ENCODE data around the gene KLHL22.

The KLHL22 gene

DNA sequence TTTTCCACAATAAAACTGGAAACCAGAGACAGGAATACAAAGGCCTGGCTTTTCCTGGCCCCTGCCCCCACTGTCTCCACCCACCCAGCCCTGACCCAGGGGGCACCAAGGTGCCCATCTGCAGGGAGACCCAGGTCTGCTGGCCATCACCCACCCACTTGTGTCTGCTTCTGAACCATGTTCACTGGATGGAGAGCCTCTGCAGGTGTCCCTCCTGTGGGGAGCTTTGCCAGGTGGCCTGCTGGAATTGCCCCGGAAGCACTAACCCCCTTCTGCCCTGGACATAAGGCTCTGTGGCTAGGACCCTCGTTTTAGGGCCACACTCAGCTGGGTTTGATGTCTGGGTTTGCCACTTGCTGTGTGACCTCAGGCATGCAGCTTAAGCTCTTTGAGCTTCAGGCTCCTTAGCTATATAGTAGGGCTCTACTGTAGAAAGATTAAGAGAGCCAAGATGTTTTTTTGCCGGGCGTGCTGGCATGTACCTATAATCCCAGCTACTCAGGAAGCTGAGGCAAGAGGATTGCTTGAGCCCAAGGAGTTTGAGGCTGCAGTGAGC is 61.8 kb downstream of the KLHL22 start:
- H3K9me3 ChIP-seq (ENCODE audit: control insufficient read depth in 1 of 2, low read length in 2 of 2), result no peaks in the 10 kb centered on the region
- H3K9ac ChIP-seq (ENCODE audit: low read depth in 1 of 2, low read length in 2 of 2), result no peak overlapping the region
- H3K27me3 ChIP-seq (ENCODE audit: control insufficient read depth in 1 of 2, insufficient read depth in 2 of 2, low read length in 2 of 2), result peaks cover 75 to 81% of the 10 kb centered on the region in 2 donors
- H3K4me3 ChIP-seq (ENCODE audit: low read depth in 1 of 2, low read length in 2 of 2), result no peak overlapping the region
- H3K4me1 ChIP-seq (ENCODE audit: control insufficient read depth in 1 of 2, insufficient read depth in 2 of 2, low read length in 2 of 2), result peaks cover 17 to 44% of the 10 kb centered on the region in 2 donors
- no peaks in the 10 kb centered on the region for H3K36me3 ChIP-seq (ENCODE audit: control insufficient read depth in 1 of 2, insufficient read depth in 2 of 2, low read length in 2 of 2)
- no peak overlapping the region for H3K27ac ChIP-seq (ENCODE audit: low read depth, low read length)

DNA sequence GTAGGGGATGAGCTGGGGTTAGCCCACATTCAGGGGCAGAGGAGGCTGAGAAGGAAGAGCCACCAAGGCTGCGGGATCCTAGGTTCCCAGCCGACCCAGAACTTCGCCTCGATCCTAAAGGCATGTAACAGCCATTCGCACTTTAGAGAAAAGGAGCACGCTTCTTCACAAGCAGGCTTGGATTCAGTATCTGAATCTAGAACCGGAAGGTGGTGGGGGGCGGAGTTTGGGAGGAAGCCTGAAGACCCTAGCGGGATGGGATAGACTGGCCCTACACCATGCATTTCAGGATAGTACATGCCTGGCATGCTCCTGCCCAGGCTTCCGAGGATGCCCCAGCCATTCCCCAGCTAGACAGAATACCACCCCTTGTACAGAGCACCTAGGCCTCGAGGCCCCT is 62.4 kb downstream of the KLHL22 start:
- H3K36me3 ChIP-seq (ENCODE audit: control insufficient read depth in 1 of 2, insufficient read depth in 2 of 2, low read length in 2 of 2), result no peaks in the 10 kb centered on the region
- no peaks in the 10 kb centered on the region for H3K9me3 ChIP-seq (ENCODE audit: control insufficient read depth in 1 of 2, low read length in 2 of 2)
- H3K4me1 ChIP-seq (ENCODE audit: control insufficient read depth in 1 of 2, insufficient read depth in 2 of 2, low read length in 2 of 2), result peaks cover 19 to 40% of the 10 kb centered on the region in 2 donors
- H3K27ac ChIP-seq (ENCODE audit: low read depth, low read length), result no peak overlapping the region
- H3K9ac ChIP-seq (ENCODE audit: low read depth in 1 of 2, low read length in 2 of 2), result no peak overlapping the region
- H3K27me3 ChIP-seq (ENCODE audit: control insufficient read depth in 1 of 2, insufficient read depth in 2 of 2, low read length in 2 of 2), result peaks cover 74 to 78% of the 10 kb centered on the region in 2 donors
- H3K4me3 ChIP-seq (ENCODE audit: low read depth in 1 of 2, low read length in 2 of 2), result no peak overlapping the region

GRCh38 chr22:20432244-20432686 is 63.3 kb downstream of the KLHL22 start:
- H3K27me3 ChIP-seq (ENCODE audit: control insufficient read depth in 1 of 2, insufficient read depth in 2 of 2, low read length in 2 of 2), result peaks cover 75 to 80% of the 10 kb centered on the region in 2 donors
- H3K9me3 ChIP-seq (ENCODE audit: control insufficient read depth in 1 of 2, low read length in 2 of 2), result no peaks in the 10 kb centered on the region
- H3K27ac ChIP-seq (ENCODE audit: low read depth, low read length), result no peak overlapping the region
- H3K4me1 ChIP-seq (ENCODE audit: control insufficient read depth in 1 of 2, insufficient read depth in 2 of 2, low read length in 2 of 2), result peaks cover 19 to 38% of the 10 kb centered on the region in 2 donors
- no peaks in the 10 kb centered on the region for H3K36me3 ChIP-seq (ENCODE audit: control insufficient read depth in 1 of 2, insufficient read depth in 2 of 2, low read length in 2 of 2)
- H3K9ac ChIP-seq (ENCODE audit: low read depth in 1 of 2, low read length in 2 of 2), result no peak overlapping the region
- no peak overlapping the region for H3K4me3 ChIP-seq (ENCODE audit: low read depth in 1 of 2, low read length in 2 of 2)

GRCh38 chr22:20431511-20432192 is 63.9 kb downstream of the KLHL22 start:
- Histone ChIP-seq H3K36me3 (ENCODE audit: control insufficient read depth in 1 of 2, insufficient read depth in 2 of 2, low read length in 2 of 2) (no peaks in the 10 kb centered on the region), H3K4me3 (ENCODE audit: low read depth in 1 of 2, low read length in 2 of 2) (peak overlapping the region in 1 of 2 donors; percentile 52), H3K9ac (ENCODE audit: low read depth in 1 of 2, low read length in 2 of 2) (no peak overlapping the region), H3K27me3 (ENCODE audit: control insufficient read depth in 1 of 2, insufficient read depth in 2 of 2, low read length in 2 of 2) (peaks cover 72 to 79% of the 10 kb centered on the region in 2 donors), H3K4me1 (ENCODE audit: control insufficient read depth in 1 of 2, insufficient read depth in 2 of 2, low read length in 2 of 2) (peaks cover 19 to 33% of the 10 kb centered on the region in 2 donors), H3K9me3 (ENCODE audit: control insufficient read depth in 1 of 2, low read length in 2 of 2) (no peaks in the 10 kb centered on the region), H3K27ac (ENCODE audit: low read depth, low read length) (no peak overlapping the region)

DNA sequence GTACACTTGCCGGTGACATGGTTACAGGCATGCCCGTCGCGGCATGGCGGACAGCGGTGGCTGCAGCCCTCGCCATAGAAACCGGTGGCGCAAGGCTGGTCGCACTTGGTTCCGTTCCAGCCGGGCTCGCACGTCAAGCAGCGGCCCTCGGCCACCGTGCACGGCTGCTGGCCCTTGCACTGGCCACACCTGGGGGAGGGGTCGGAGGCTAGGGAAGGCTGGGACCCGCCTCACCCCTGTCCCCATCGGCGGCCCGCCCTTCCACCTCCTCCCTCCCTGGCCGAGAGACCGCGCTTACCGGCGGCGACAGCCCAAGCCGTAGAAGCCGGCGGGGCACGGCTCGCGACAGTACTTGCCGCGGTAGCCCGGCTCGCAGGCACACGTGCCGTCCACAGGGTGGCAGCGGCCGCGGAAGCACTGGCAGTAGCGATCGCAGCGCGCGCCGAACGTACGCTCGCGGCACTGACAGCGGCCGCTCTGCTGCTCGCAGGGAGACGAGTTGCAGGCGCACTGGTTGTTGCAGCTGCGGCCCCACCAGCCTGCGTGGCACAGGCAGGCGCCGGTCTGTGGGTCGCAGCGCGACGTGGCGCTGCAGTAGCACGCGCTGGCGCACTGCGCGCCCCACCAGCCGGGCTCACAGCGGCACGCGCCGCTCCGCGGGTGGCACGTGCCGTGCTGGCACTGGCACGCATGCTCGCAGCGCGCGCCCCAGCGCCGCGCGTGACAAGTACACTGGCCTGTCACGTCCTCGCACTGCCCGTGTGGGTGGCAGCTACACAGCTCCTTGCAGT is 64.7 kb downstream of the KLHL22 start:
- Histone ChIP-seq H3K27me3 (ENCODE audit: control insufficient read depth in 1 of 2, insufficient read depth in 2 of 2, low read length in 2 of 2) (peaks cover 74 to 78% of the 10 kb centered on the region in 2 donors), H3K4me3 (ENCODE audit: low read depth in 1 of 2, low read length in 2 of 2) (peak overlapping the region; percentile 22 to 52), H3K4me1 (ENCODE audit: control insufficient read depth in 1 of 2, insufficient read depth in 2 of 2, low read length in 2 of 2) (peaks cover 19 to 31% of the 10 kb centered on the region in 2 donors), H3K9ac (ENCODE audit: low read depth in 1 of 2, low read length in 2 of 2) (no peak overlapping the region), H3K9me3 (ENCODE audit: control insufficient read depth in 1 of 2, low read length in 2 of 2) (no peaks in the 10 kb centered on the region), H3K36me3 (ENCODE audit: control insufficient read depth in 1 of 2, insufficient read depth in 2 of 2, low read length in 2 of 2) (no peaks in the 10 kb centered on the region), H3K27ac (ENCODE audit: low read depth, low read length) (no peak overlapping the region)

DNA sequence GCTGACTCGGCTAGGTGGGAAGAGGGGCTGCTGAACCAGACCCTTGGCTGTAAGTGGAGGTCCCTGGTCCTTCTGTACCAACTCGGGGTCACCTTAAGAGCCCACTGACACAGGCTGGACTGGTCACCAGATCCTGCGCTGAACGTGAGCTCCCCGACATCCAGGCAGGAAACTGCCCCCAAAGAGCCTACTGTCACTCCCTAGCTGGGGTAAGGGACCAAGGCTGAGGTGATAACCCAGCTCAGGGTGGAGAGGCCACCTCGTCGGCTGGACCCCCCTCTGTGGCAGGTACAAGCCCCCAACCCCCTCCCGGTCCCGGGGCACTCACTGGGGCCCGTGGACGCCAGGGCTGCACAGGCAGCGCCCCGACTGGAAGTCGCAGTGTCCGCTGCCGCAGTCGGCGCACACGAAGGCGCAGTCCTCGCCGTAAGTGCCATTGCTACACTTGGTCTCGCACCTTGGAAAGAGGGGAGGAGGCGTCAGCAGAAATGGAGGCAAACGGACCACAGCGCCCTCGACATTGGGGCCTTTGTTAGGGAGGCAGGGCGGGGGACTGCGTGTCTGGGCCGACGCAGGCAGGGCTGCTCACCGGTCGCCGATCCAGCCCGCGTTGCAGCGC is 65.4 kb downstream of the KLHL22 start:
- Histone ChIP-seq H3K4me3 (ENCODE audit: low read depth in 1 of 2, low read length in 2 of 2) (peak overlapping the region; percentile 59 to 73), H3K27me3 (ENCODE audit: control insufficient read depth in 1 of 2, insufficient read depth in 2 of 2, low read length in 2 of 2) (peaks cover 67 to 73% of the 10 kb centered on the region in 2 donors)

GRCh38 chr22:20429254-20430100 is 66.1 kb downstream of the KLHL22 start:
- H3K27me3 ChIP-seq (ENCODE audit: control insufficient read depth in 1 of 2, insufficient read depth in 2 of 2, low read length in 2 of 2), result peaks cover 60 to 73% of the 10 kb centered on the region in 2 donors
- peak overlapping the region; percentile 59 to 73 for H3K4me3 ChIP-seq (ENCODE audit: low read depth in 1 of 2, low read length in 2 of 2)
- no peak overlapping the region for H3K9ac ChIP-seq (ENCODE audit: low read depth in 1 of 2, low read length in 2 of 2)

More for the DNA sequence above, 65.4 kb downstream of the KLHL22 start:
- Histone ChIP-seq H3K4me1 (ENCODE audit: control insufficient read depth in 1 of 2, insufficient read depth in 2 of 2, low read length in 2 of 2) (peaks cover 19 to 25% of the 10 kb centered on the region in 2 donors), H3K27ac (ENCODE audit: low read depth, low read length) (no peak overlapping the region), H3K9me3 (ENCODE audit: control insufficient read depth in 1 of 2, low read length in 2 of 2) (no peaks in the 10 kb centered on the region), H3K9ac (ENCODE audit: low read depth in 1 of 2, low read length in 2 of 2) (no peak overlapping the region), H3K36me3 (ENCODE audit: control insufficient read depth in 1 of 2, insufficient read depth in 2 of 2, low read length in 2 of 2) (no peaks in the 10 kb centered on the region)

DNA sequence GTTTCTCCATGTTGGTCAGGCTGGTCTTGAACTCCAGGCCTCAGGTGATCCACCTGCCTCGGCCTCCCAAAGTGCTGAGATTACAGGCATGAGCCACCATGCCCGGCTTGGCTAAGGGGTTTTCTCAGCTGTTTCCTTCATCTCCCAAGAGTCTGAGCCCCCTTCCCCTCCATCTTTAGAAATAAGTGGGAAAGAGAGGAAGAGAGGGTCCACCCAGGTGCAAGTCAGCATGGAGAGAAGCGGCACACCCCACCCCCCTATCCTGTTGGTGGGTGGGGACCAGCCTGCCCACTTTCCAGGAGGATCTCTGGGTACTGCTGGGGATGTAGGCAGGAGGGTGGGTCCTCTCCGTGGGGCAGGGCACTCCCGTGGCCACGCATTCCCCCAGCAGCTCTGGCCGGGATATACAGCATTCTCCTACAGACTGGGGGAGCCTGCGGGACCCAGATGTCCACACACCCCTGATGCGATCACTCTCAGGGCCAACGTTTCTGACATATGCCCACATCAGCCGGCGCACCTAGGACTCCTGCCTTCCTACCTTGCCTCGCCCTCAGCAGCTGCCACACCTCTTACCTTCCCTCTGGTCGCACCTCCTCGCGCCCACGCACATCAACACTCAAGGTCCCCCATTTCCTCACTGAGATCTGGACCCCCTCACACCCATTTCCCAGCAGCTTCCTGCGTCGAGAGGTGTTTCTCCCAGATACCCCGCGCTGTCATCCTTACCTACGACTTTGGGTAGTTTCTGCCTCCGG is 66.9 kb downstream of the KLHL22 start:
- H3K27ac ChIP-seq (ENCODE audit: low read depth, low read length), result no peak overlapping the region
- peak overlapping the region; percentile 56 to 59 for H3K4me3 ChIP-seq (ENCODE audit: low read depth in 1 of 2, low read length in 2 of 2)
- H3K4me1 ChIP-seq (ENCODE audit: control insufficient read depth in 1 of 2, insufficient read depth in 2 of 2, low read length in 2 of 2), result peaks cover 19 to 25% of the 10 kb centered on the region in 2 donors
- no peaks in the 10 kb centered on the region for H3K36me3 ChIP-seq (ENCODE audit: control insufficient read depth in 1 of 2, insufficient read depth in 2 of 2, low read length in 2 of 2)
- H3K9ac ChIP-seq (ENCODE audit: low read depth in 1 of 2, low read length in 2 of 2), result no peak overlapping the region
- no peaks in the 10 kb centered on the region for H3K9me3 ChIP-seq (ENCODE audit: control insufficient read depth in 1 of 2, low read length in 2 of 2)
- peaks cover 60 to 70% of the 10 kb centered on the region in 2 donors for H3K27me3 ChIP-seq (ENCODE audit: control insufficient read depth in 1 of 2, insufficient read depth in 2 of 2, low read length in 2 of 2)

More at GRCh38 chr22:20429254-20430100, 66.1 kb downstream of the KLHL22 start:
- H3K9me3 ChIP-seq (ENCODE audit: control insufficient read depth in 1 of 2, low read length in 2 of 2), result no peaks in the 10 kb centered on the region
- H3K27ac ChIP-seq (ENCODE audit: low read depth, low read length), result no peak overlapping the region
- no peaks in the 10 kb centered on the region for H3K36me3 ChIP-seq (ENCODE audit: control insufficient read depth in 1 of 2, insufficient read depth in 2 of 2, low read length in 2 of 2)
- peaks cover 19 to 25% of the 10 kb centered on the region in 2 donors for H3K4me1 ChIP-seq (ENCODE audit: control insufficient read depth in 1 of 2, insufficient read depth in 2 of 2, low read length in 2 of 2)

GRCh38 chr22:20427945-20428417 is 67.6 kb downstream of the KLHL22 start:
- Histone ChIP-seq H3K27ac (ENCODE audit: low read depth, low read length) (no peak overlapping the region), H3K9ac (ENCODE audit: low read depth in 1 of 2, low read length in 2 of 2) (no peak overlapping the region), H3K27me3 (ENCODE audit: control insufficient read depth in 1 of 2, insufficient read depth in 2 of 2, low read length in 2 of 2) (peaks cover 54 to 70% of the 10 kb centered on the region in 2 donors), H3K36me3 (ENCODE audit: control insufficient read depth in 1 of 2, insufficient read depth in 2 of 2, low read length in 2 of 2) (no peaks in the 10 kb centered on the region), H3K4me3 (ENCODE audit: low read depth in 1 of 2, low read length in 2 of 2) (no peak overlapping the region), H3K4me1 (ENCODE audit: control insufficient read depth in 1 of 2, insufficient read depth in 2 of 2, low read length in 2 of 2) (peaks cover 19 to 25% of the 10 kb centered on the region in 2 donors), H3K9me3 (ENCODE audit: control insufficient read depth in 1 of 2, low read length in 2 of 2) (no peaks in the 10 kb centered on the region)
